T-cell (primary cell): Measurements from ENCODE around the gene NRG3. TPM values are rescaled to one million over a fixed set of nuclear protein-coding genes. Genes with fewer than 3 reads are reported as not detected.

Experiments used
- ATAC-seq, 4 experiments: fragments of 200-7000 bp in 3 of 4; fragments of 150-1000 bp in 1 of 4; cut with Tn5 transposase; replicated peaks in 1 of 4; 1 replicate in 3 of 4; 2 replicates in 1 of 4; pipeline ENCODE4 v1.10.0; 2021; ENCODE audit warnings: moderate library complexity in 3 of 4, mild to moderate bottlenecking in 2 of 4, moderate number of reproducible peaks in 1 of 4
- CTCF ChIA-PET, 2 donors: fragments of 300-600 bp; sonication (Branson Sonifier 250); formaldehyde crosslinking; loops; one replicate each; lab custom pipeline; 2022; ENCODE audit warnings: antibody characterized with exemption in 2 of 2; lab: Charles Lee
- POLR2A ChIA-PET, 2 donors: fragments of 300-600 bp; sonication (Branson Sonifier 250); formaldehyde crosslinking; loops; one replicate each; lab custom pipeline; 2022; ENCODE audit warnings: antibody characterized with exemption in 2 of 2; lab: Charles Lee
- DNase-seq, 35 experiments: peaks; one replicate each; pipeline versions ENCODE4 v3.0.0 to v3.0.0-alpha.2; 2013 to 2023
- H3K27ac ChIP-seq: one replicate; pipeline ENCODE4 v1.5.1; 2013; ENCODE audit warnings: low read length
- H3K27me3 ChIP-seq, 2 experiments: replicated peaks in 1 of 2; 1 replicate in 1 of 2; 2 replicates in 1 of 2; pipeline versions ENCODE4 v1.6.1 to v1.7.0; 2013; ENCODE audit warnings: low read length in 1 of 2, mixed read lengths in 1 of 2; ENCODE audit not compliant: control insufficient read depth in 2 of 2, insufficient read depth in 2 of 2; ENCODE audit errors: extremely low read depth in 1 of 2
- H3K36me3 ChIP-seq, 2 donors: 1 replicate in 1 of 2; 2 replicates in 1 of 2; pipeline versions ENCODE4 v1.6.1 to v1.7.0; 2013; ENCODE audit warnings: low read length in 1 of 2; ENCODE audit not compliant: control insufficient read depth in 2 of 2, insufficient read depth in 1 of 2; ENCODE audit errors: extremely low read depth in 1 of 2
- H3K4me1 ChIP-seq, 2 experiments: 1 replicate in 1 of 2; 2 replicates in 1 of 2; pipeline versions ENCODE4 v1.6.1 to v1.7.0; 2013; ENCODE audit warnings: low read length in 2 of 2, mixed read lengths in 1 of 2; ENCODE audit not compliant: insufficient read depth in 2 of 2, control insufficient read depth in 1 of 2; ENCODE audit errors: extremely low read depth in 1 of 2
- H3K4me3 ChIP-seq, 2 donors: 1 replicate in 1 of 2; 2 replicates in 1 of 2; pipeline versions ENCODE4 v1.5.1 to v1.7.0; 2013; ENCODE audit warnings: mild to moderate bottlenecking in 2 of 2, low read length in 1 of 2, moderate library complexity in 1 of 2; ENCODE audit not compliant: control insufficient read depth in 1 of 2; ENCODE audit errors: extremely low read depth in 1 of 2
- H3K9me3 ChIP-seq: 2 replicates; pipeline ENCODE4 v1.7.0; 2013
- H3K27ac Mint-ChIP-seq, 2 donors: one replicate each; pipeline ENCODE4 v1.8.0; 2020 to 2021; ENCODE audit warnings: mild to moderate bottlenecking in 2 of 2, mixed read lengths in 2 of 2
- H3K27me3 Mint-ChIP-seq, 2 donors: one replicate each; pipeline ENCODE4 v1.8.0; 2021 to 2022; ENCODE audit warnings: mixed read lengths in 2 of 2
- H3K36me3 Mint-ChIP-seq: one replicate; pipeline ENCODE4 v1.8.0; 2021; ENCODE audit warnings: mixed read lengths
- H3K4me1 Mint-ChIP-seq, 3 donors: one replicate each; pipeline ENCODE4 v1.8.0; 2020 to 2022; ENCODE audit warnings: mixed read lengths in 3 of 3, mild to moderate bottlenecking in 1 of 3
- H3K4me3 Mint-ChIP-seq, 3 donors: one replicate each; pipeline ENCODE4 v1.8.0; 2020 to 2022; ENCODE audit warnings: mild to moderate bottlenecking in 3 of 3, mixed read lengths in 3 of 3, moderate library complexity in 3 of 3
- H3K9me3 Mint-ChIP-seq, 3 donors: one replicate each; pipeline ENCODE4 v1.8.0; 2020 to 2022; ENCODE audit warnings: mixed read lengths in 3 of 3
- WGBS: methylation state at CpG from one replicate; pipeline ENCODE4 v1.1.5; 2013; ENCODE audit warnings: missing lambda C conversion rate; ENCODE audit not compliant: insufficient coverage; 5-methylcytosine and 5-hydroxymethylcytosine counted together
- total RNA-seq, 35 experiments: library from RNA in 6 of 35; stranded (reverse) in 6 of 35; fragments of 120-200 nt in 1 of 35; gene quantifications; one replicate each; pipeline versions ENCODE4 v1.2.1 to v1.2.4 and lab custom pipeline; 2013 to 2026

NRG3 gene
- total RNA-seq, 5 donors from 2014 or later (not counting 1 experiment from before 2014, with no cell fraction given): 0.12 TPM; not detected in 4

GRCh38 chr10:82282782-82283456 is 407.9 kb downstream of the NRG3 start:
- Mint-ChIP-seq H3K27ac (no peak overlapping the region), H3K36me3 (no peaks in the 10 kb centered on the region), H3K27me3 (no peaks in the 10 kb centered on the region), H3K9me3 (peaks cover 0 to 12% (median 7%) of the 10 kb centered on the region in 3 donors), H3K4me3 (no peak overlapping the region), H3K4me1 (no peaks in the 10 kb centered on the region)
- WGBS: 86% methylated on average over 2 of the region's 8 CpGs
- ChIA-PET CTCF (interaction anchor here in 1 of 2 donors (0.6 kb wide), 1 partner anchor 428 kb away, joined by 3 read pairs; no protein-coding TSS in a partner anchor), POLR2A (no interaction called here)
- DNase-seq (peak in 1 of 35 experiments; percentile 0), ATAC-seq (no peak)
- Histone ChIP-seq H3K36me3 (no peaks in the 10 kb centered on the region), H3K4me1 (no peaks in the 10 kb centered on the region), H3K4me3 (no peak overlapping the region), H3K9me3 (no peaks in the 10 kb centered on the region), H3K27ac (no peak overlapping the region), H3K27me3 (no peaks in the 10 kb centered on the region)

- H3K9me3 ChIP-seq: no peaks in the 10 kb centered on the region
- H3K4me3 ChIP-seq: no peak overlapping the region
- ATAC-seq: no peak
- H3K27me3 ChIP-seq: no peaks in the 10 kb centered on the region
- Mint-ChIP-seq H3K4me1 (no peaks in the 10 kb centered on the region), H3K27me3 (no peaks in the 10 kb centered on the region), H3K27ac (no peak overlapping the region), H3K4me3 (no peak overlapping the region), H3K9me3 (peaks cover 0 to 12% (median 7%) of the 10 kb centered on the region in 3 donors), H3K36me3 (no peaks in the 10 kb centered on the region)
- CTCF ChIA-PET: no interaction called here
- no peak for DNase-seq
- no peak overlapping the region for H3K27ac ChIP-seq
- POLR2A ChIA-PET: no interaction called here
- WGBS: no CpG with 5 or more reads among the region's 2 CpGs
- H3K36me3 ChIP-seq: no peaks in the 10 kb centered on the region
- no peaks in the 10 kb centered on the region for H3K4me1 ChIP-seq
Measured at GRCh38 chr10:82284180-82284579, 409.2 kb downstream of the NRG3 start.

GRCh38 chr10:82288461-82288881 is 413.5 kb downstream of the NRG3 start:
- no peaks in the 10 kb centered on the region for H3K9me3 ChIP-seq

GRCh38 chr10:82289945-82290344 is 415.0 kb downstream of the NRG3 start:
- Histone ChIP-seq H3K27ac (no peak overlapping the region), H3K9me3 (no peaks in the 10 kb centered on the region), H3K36me3 (no peaks in the 10 kb centered on the region), H3K4me3 (no peak overlapping the region), H3K27me3 (no peaks in the 10 kb centered on the region), H3K4me1 (no peaks in the 10 kb centered on the region)
- DNase-seq (no peak), ATAC-seq (no peak)
- Mint-ChIP-seq H3K36me3 (no peaks in the 10 kb centered on the region), H3K27ac (no peak overlapping the region), H3K9me3 (peaks cover 3 to 4% (median 4%) of the 10 kb centered on the region in 3 donors), H3K4me3 (no peak overlapping the region), H3K27me3 (no peaks in the 10 kb centered on the region), H3K4me1 (no peaks in the 10 kb centered on the region)
- WGBS: no CpG with 5 or more reads among the region's 3 CpGs
- CTCF ChIA-PET: no interaction called here
- POLR2A ChIA-PET: interaction anchor here in 1 of 2 donors (0.7 kb wide), 1 partner anchor 1469 kb away, joined by 4 read pairs; no protein-coding TSS in a partner anchor

More at GRCh38 chr10:82288461-82288881, 413.5 kb downstream of the NRG3 start:
- no peak for DNase-seq
- no peaks in the 10 kb centered on the region for H3K4me1 ChIP-seq
- no peak overlapping the region for H3K27ac ChIP-seq
- H3K36me3 Mint-ChIP-seq: no peaks in the 10 kb centered on the region
- H3K27me3 ChIP-seq: no peaks in the 10 kb centered on the region
- ChIA-PET POLR2A (no interaction called here), CTCF (no interaction called here)
- WGBS: 86% methylated on average over 4 of the region's 6 CpGs
- no peak overlapping the region for H3K4me3 Mint-ChIP-seq
- no peaks in the 10 kb centered on the region for H3K36me3 ChIP-seq
- no peak overlapping the region for H3K27ac Mint-ChIP-seq
- no peaks in the 10 kb centered on the region for H3K27me3 Mint-ChIP-seq
- ATAC-seq: no peak
- H3K9me3 Mint-ChIP-seq: peaks cover 3 to 4% (median 4%) of the 10 kb centered on the region in 3 donors
- no peaks in the 10 kb centered on the region for H3K4me1 Mint-ChIP-seq
- no peak overlapping the region for H3K4me3 ChIP-seq

- Histone ChIP-seq H3K27ac (no peak overlapping the region), H3K4me3 (no peak overlapping the region), H3K27me3 (no peaks in the 10 kb centered on the region), H3K4me1 (no peaks in the 10 kb centered on the region), H3K9me3 (no peaks in the 10 kb centered on the region), H3K36me3 (no peaks in the 10 kb centered on the region)
- DNase-seq: no peak
- no peak for ATAC-seq
- no peak overlapping the region for H3K27ac Mint-ChIP-seq
- ChIA-PET CTCF (no interaction called here), POLR2A (no interaction called here)
- no peaks in the 10 kb centered on the region for H3K27me3 Mint-ChIP-seq
- H3K4me3 Mint-ChIP-seq: no peak overlapping the region
- 100% methylated on average over 1 of the region's 3 CpGs for WGBS
- peaks cover 4 to 13% (median 10%) of the 10 kb centered on the region in 3 donors for H3K9me3 Mint-ChIP-seq
- no peaks in the 10 kb centered on the region for H3K4me1 Mint-ChIP-seq
- no peaks in the 10 kb centered on the region for H3K36me3 Mint-ChIP-seq
Measured at GRCh38 chr10:82294874-82295378, 419.9 kb downstream of the NRG3 start.

- no peak for ATAC-seq
- H3K9me3 Mint-ChIP-seq: peaks cover 2 to 18% (median 13%) of the 10 kb centered on the region in 3 donors
- no peaks in the 10 kb centered on the region for H3K36me3 ChIP-seq
- POLR2A ChIA-PET: no interaction called here
- no peaks in the 10 kb centered on the region for H3K27me3 Mint-ChIP-seq
- no CpG with 5 or more reads among the region's 4 CpGs for WGBS
- no peaks in the 10 kb centered on the region for H3K36me3 Mint-ChIP-seq
- H3K27ac ChIP-seq: no peak overlapping the region
- CTCF ChIA-PET: no interaction called here
- H3K4me3 Mint-ChIP-seq: no peak overlapping the region
- no peak overlapping the region for H3K4me3 ChIP-seq
- no peaks in the 10 kb centered on the region for H3K9me3 ChIP-seq
- no peaks in the 10 kb centered on the region for H3K4me1 ChIP-seq
- H3K27ac Mint-ChIP-seq: no peak overlapping the region
- no peaks in the 10 kb centered on the region for H3K27me3 ChIP-seq
- no peak for DNase-seq
- no peaks in the 10 kb centered on the region for H3K4me1 Mint-ChIP-seq
Measured at GRCh38 chr10:82308641-82309040, 433.6 kb downstream of the NRG3 start.
